Measurements from ENCODE around the gene LRR1. TPM values are rescaled to one million over a fixed set of nuclear protein-coding genes. Genes with fewer than 3 reads are reported as not detected.

Gene LRR1
- total and polyA plus RNA-seq, 9 of the 15 experiments (the other 6 are each of a cell fraction or from before 2014, with no cell fraction given), result 26.5 to 58.1 (median 31.8) TPM

DNA sequence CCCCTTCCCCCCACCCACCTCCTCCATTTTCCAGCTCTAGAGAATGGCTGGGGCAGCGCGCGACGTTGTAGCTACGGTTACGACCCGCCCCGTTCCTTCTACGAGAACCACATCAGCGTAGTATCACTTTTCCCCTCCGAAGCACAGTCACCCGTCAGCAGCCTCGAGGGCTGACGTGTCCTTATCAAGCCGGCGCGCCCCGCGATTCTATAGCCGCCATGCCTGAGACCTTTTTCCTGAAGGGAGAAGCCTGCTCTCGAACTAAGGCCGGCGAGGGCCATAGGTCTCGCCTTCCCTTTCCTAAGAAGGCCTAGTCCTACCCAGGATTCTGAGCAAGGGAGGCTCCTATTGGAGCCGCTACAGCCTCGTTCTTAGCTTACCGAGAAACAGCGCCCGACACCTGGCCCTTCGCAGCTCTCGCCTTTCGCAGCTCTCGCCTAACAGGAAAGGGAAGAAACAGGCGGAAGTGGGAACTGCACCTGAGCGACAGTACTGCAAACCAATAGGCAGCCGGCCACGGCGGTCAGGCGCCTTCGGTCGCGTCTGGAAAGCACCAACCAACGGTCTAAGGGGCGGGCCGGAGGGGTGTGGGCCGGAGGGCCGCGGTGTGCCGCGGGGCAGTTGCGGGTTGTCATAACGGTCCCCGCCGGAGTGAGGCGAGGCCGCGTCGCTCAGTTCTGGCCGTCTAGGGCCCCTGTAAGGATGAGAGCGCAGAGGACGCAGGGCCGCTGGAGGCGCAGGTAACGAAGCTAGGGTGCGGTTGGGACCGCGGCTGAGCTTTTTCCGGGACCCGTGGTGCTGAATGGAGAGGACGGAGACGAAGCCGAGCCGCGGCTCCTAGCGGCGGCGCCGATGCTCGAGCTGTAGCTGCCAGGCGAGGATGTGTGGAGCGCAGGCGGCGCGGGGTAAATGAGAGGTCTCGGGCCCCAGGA is 21.7 kb downstream of the LRR1 start, which contains the start of the genes MGAT2 and RPL36AL (continued):
- TF ChIP-seq, protein P1, sequence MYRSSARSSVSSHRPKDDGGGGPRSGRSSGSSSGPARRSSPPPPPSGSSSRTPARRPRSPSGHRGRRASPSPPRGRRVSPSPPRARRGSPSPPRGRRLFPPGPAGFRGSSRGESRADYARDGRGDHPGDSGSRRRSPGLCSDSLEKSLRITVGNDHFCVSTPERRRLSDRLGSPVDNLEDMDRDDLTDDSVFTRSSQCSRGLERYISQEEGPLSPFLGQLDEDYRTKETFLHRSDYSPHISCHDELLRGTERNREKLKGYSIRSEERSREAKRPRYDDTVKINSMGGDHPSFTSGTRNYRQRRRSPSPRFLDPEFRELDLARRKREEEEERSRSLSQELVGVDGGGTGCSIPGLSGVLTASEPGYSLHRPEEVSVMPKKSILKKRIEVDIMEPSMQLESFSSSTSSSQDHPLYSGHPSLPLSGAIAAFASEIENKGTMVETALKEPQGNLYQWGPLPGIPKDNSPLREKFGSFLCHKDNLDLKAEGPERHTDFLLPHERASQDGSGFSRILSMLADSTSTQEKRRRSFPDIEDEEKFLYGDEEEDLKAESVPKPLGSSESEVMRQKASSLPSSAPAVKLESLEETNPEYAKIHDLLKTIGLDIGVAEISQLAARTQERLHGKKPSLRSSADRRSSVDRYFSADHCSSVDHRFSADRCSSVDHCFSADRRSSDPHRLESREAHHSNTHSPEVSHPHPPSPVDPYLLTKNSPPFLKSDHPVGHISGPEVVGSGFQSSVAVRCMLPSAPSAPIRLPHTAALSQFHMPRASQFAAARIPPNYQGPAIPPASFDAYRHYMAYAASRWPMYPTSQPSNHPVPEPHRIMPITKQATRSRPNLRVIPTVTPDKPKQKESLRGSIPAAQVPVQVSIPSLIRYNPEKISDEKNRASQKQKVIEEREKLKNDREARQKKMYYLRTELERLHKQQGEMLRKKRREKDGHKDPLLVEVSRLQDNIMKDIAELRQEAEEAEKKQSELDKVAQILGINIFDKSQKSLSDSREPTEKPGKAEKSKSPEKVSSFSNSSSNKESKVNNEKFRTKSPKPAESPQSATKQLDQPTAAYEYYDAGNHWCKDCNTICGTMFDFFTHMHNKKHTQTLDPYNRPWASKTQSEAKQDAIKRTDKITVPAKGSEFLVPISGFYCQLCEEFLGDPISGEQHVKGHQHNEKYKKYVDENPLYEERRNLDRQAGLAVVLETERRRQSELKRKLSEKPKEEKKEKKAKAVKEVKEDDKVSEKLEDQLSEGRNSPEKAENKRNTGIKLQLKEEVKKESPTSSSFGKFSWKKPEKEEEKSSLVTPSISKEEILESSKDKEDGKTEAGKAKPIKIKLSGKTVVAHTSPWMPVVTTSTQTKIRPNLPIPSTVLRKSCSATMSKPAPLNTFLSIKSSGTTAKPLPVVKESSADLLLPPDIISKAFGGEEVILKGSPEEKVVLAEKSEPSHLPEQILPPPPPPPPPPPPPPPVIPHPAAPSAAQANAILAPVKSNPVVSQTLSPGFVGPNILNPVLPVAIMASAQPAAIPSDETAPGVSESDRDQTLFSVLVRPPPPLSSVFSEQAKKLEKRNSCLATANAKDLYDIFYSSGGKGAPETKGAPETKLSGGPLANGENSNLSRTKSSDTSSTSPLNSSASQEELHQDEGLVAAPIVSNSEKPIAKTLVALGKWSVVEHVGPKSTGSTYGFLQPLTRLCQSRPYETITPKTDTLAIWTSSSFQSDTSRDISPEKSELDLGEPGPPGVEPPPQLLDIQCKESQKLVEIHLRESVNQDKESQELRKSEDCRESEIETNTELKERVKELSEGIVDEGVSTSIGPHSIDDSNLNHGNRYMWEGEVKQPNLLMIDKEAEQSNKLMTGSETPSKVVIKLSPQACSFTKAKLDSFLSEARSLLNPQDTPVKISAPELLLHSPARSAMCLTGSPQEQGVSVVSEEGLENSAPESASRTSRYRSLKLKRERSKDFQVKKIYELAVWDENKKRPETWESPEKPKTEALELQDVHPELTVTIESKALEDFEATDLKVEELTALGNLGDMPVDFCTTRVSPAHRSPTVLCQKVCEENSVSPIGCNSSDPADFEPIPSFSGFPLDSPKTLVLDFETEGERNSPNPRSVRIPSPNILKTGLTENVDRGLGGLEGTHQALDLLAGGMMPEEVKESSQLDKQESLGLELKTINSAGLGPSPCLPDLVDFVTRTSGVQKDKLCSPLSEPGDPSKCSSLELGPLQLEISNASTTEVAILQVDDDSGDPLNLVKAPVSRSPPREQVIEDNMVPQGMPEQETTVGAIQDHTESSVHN (IDR thresholded peaks at IDR 0.05; ENCODE audit: borderline replicate concordance in 1 of 2, low read depth in 1 of 2), result no peak
- TF ChIP-seq, protein P2, sequence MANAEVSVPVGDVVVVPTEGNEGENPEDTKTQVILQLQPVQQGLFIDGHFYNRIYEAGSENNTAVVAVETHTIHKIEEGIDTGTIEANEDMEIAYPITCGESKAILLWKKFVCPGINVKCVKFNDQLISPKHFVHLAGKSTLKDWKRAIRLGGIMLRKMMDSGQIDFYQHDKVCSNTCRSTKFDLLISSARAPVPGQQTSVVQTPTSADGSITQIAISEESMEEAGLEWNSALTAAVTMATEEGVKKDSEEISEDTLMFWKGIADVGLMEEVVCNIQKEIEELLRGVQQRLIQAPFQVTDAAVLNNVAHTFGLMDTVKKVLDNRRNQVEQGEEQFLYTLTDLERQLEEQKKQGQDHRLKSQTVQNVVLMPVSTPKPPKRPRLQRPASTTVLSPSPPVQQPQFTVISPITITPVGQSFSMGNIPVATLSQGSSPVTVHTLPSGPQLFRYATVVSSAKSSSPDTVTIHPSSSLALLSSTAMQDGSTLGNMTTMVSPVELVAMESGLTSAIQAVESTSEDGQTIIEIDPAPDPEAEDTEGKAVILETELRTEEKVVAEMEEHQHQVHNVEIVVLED (CRISPR knock-in tag; IDR thresholded peaks at IDR 0.05), result 0 out of 2 replicates have a peak, but pooled peaks have one; percentile 6
- TF ChIP-seq RBM22 (IDR thresholded peaks at IDR 0.05; ENCODE audit: low read depth, low read length, poor library complexity, severe bottlenecking) (peak; percentile 46), KDM5B (IDR thresholded peaks at IDR 0.05; ENCODE audit: insufficient replicate concordance, low read depth, low read length) (peak; percentile 97), RBFOX2 (IDR thresholded peaks at IDR 0.05; ENCODE audit: low read depth, low read length) (peak; percentile 97), NELFE (IDR thresholded peaks at IDR 0.05; ENCODE audit: insufficient read depth, insufficient read length) (no peak), NRF1 (conservative IDR thresholded peaks at IDR 0.05 in 1 of 2, IDR thresholded peaks at IDR 0.05 in 1 of 2) (peak in 1 of 2 experiments; percentile 13; a peak in 1 of 4 replicates), FOXK2 (conservative IDR thresholded peaks at IDR 0.05 in 1 of 2, IDR thresholded peaks at IDR 0.05 in 1 of 2; ENCODE audit: low read depth in 2 of 2) (0 out of 4 replicates have a peak, but pooled peaks of 1 of the 2 experiments have one; percentile 20), GTF2E2 (tag; IDR thresholded peaks at IDR 0.05) (peak; percentile 70; the same call in 1 of the 2 replicates), PHF21A (IDR thresholded peaks at IDR 0.05; ENCODE audit: borderline replicate concordance, low read depth) (no peak), EP400 (IDR thresholded peaks at IDR 0.05) (peak; percentile 98), CCNT2 (IDR thresholded peaks at IDR 0.05; ENCODE audit: borderline replicate concordance, extremely low read depth, insufficient read length, low read depth, low read length) (peak; percentile 47)
- TF ChIP-seq, protein P3, sequence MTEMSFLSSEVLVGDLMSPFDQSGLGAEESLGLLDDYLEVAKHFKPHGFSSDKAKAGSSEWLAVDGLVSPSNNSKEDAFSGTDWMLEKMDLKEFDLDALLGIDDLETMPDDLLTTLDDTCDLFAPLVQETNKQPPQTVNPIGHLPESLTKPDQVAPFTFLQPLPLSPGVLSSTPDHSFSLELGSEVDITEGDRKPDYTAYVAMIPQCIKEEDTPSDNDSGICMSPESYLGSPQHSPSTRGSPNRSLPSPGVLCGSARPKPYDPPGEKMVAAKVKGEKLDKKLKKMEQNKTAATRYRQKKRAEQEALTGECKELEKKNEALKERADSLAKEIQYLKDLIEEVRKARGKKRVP (CRISPR knock-in tag; IDR thresholded peaks at IDR 0.05), result no peak

Measured in K562 (cell line).